GM20000 (cell line): ENCODE results near the gene UBL7.

Source experiments
- DNase-seq: peaks from one replicate; pipeline ENCODE4 v3.0.0; 2012; ENCODE audit warnings: low spot score
- CTCF ChIP-seq: IDR thresholded peaks from 2 replicates; pipeline ENCODE4 v1.5.1; 2012; ENCODE audit warnings: mild to moderate bottlenecking, control low read depth; ENCODE audit errors: extremely low read depth, missing control alignments

Gene UBL7

GRCh38 chr15:74500401-74500800 lies 39.4 kb upstream of the UBL7 start:
- DNase-seq, result no peak
- no peak for TF ChIP-seq CTCF

- no peak for DNase-seq
Measured at GRCh38 chr15:74499366-74499765, 38.4 kb upstream of the UBL7 start.

GRCh38 chr15:74497584-74497983 lies 36.6 kb upstream of the UBL7 start:
- TF ChIP-seq CTCF, result no peak
- DNase-seq, result no peak

More at GRCh38 chr15:74499366-74499765, 38.4 kb upstream of the UBL7 start:
- no peak for TF ChIP-seq CTCF

GRCh38 chr15:74496648-74497047 lies 35.7 kb upstream of the UBL7 start:
- no peak for TF ChIP-seq CTCF
- no peak for DNase-seq

- DNase-seq, result no peak
- TF ChIP-seq CTCF, result no peak
Measured at GRCh38 chr15:74490339-74490689, 29.4 kb upstream of the UBL7 start.

- DNase-seq, result peak; percentile 84
- peak; percentile 45 for TF ChIP-seq CTCF
Measured at GRCh38 chr15:74489518-74490338, 28.8 kb upstream of the UBL7 start.

- no peak for DNase-seq
- TF ChIP-seq CTCF, result no peak
Measured at GRCh38 chr15:74488776-74489175, 27.8 kb upstream of the UBL7 start.
